GM21528 (cell line): ENCODE measurements around the gene CNTN1.
"Not testable (repeated sequence)": the region's sequence is repeated elsewhere in the genome, so short reads cannot be mapped to it uniquely, and the experiment has no call there.

Experiments used
- ATAC-seq: cut with Tn5 transposase; IDR thresholded peaks from one replicate; pipeline ENCODE4 v1.9.1; 2021; ENCODE audit warnings: mild to moderate bottlenecking, moderate library complexity; ENCODE audit not compliant: unreplicated experiment, low FRiP score

The CNTN1 gene

GRCh38 chr12:41076114-41076513 is 383.9 kb downstream of the CNTN1 start:
- no peak for ATAC-seq

DNA sequence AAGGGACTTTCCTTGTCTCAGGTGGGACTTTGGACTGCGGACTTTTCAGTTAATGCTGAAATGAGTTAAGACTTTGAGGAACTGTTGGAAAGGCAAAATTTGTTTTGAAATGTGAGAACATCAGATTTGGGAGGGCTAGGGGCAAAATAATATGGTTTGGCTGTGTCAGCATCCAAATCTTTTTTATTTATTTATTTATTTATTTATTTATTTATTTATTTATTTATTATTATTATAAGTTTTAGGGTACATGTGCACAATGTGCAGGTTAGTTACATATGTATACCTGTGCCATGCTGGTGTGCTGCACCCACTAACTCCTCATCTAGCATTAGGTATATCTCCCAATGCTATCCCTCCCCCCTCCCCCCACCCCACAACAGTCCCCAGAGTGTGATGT is 389.0 kb downstream of the CNTN1 start:
- not testable (repeated sequence) for ATAC-seq

- no peak for ATAC-seq
Observed at GRCh38 chr12:41089438-41089837, 397.2 kb downstream of the CNTN1 start.

DNA sequence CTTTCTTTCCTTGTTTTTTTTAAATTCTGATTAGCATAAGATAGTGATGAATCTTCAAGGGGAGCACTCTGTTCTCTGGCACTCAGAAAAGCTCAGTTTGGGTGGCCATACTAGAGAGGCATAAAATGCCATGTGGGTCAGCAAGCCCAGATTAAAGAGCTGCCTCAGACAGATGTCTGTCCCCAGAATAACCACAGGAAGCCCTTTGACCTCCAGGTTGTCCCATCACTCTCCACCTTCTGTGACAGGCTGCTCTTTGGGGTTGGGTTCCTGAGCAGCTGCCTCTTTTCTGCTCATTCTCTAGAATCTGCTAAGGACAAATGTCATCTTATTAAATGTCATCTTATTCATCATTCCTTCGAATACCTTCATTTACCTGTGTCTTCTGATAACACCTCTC is 399.9 kb downstream of the CNTN1 start:
- ATAC-seq = no peak

GRCh38 chr12:41096797-41097196 is 404.6 kb downstream of the CNTN1 start:
- no peak for ATAC-seq

GRCh38 chr12:41100572-41100971 is 408.3 kb downstream of the CNTN1 start:
- no peak for ATAC-seq

- ATAC-seq = no peak
Observed at GRCh38 chr12:41101806-41102205, 409.6 kb downstream of the CNTN1 start.

DNA sequence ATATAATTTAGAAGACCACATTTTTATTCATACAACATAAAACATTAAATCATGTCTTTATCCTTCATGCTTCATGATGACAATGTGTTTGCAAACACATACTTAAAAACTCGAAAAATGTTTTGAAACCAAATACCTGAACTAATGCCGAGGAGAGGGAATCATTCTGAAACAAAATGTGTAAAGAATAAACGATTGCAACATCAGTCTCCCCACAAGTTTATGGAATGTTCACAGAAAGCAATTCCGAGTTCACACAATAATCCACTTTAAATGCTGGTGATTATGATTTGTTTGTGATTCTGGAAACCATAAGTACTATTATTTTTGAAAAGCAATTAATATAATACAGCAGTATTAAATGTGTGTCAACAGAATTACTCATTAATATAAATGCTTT is 411.4 kb downstream of the CNTN1 start:
- no peak for ATAC-seq

GRCh38 chr12:41106315-41106714 is 414.1 kb downstream of the CNTN1 start:
- ATAC-seq = no peak

DNA sequence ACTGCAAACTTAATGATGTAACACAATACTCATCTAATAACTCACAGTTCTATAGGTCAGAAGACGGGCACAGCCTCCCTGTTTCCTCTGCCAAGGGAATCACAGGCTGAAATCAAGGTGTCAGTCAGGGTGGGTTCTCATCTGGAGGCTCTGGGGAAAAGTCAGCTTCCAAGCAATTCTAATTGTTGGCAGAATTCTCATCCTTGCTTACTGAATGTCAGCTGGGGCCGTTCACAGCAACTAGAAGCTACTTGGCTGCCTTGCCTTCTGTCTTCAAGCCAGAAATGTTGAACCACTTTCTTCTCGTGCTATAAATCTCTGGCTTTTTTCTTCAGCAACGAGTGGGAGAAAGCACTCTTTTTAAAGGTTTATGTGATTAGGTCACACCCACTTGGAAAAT is 415.8 kb downstream of the CNTN1 start:
- no peak for ATAC-seq

DNA sequence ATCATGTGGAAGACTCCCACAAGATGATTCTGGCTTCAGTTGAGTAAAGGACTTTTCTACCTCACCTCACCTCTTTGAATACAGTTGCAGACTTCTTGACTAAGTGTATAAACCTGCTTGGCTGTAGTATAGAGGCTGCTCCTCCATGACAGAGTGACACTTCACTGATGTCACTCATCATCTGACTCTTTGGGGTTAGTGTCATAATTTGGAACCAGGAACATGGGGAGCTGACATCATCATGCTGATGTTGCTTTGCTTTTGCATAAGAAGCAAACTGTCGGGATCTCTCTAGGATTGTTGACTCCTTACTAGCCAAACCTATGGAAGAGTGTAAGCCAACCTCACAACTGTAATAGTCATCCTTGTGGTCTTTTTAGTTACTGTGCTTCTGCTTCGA is 420.7 kb downstream of the CNTN1 start:
- ATAC-seq = no peak

- no peak for ATAC-seq
Observed at GRCh38 chr12:41120211-41120610, 428.0 kb downstream of the CNTN1 start.

DNA sequence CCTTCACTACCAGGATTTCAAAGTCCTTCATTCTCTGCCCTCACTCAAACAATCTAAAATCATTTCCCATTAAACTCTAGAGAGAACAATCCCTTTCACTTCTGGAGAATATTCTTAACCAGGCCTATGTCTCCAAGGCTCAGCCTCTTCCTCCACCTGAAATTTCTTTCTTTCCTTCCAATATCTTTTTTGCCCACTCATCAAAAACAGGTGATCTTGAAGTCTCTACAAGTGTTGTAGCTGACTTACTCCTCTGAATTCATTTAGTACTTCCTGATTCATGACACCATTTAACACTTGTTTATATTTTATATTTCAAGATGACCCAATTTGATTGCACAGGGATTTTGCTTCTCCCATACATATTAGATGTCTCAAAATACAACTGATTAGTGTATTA is 429.1 kb downstream of the CNTN1 start:
- no peak for ATAC-seq
